Astrocyte (in vitro differentiated cells and primary cell): ENCODE measurements around the gene SMYD4.

Experiments
- EZH2 ChIP-seq: IDR thresholded peaks from 2 replicates; pipeline ENCODE4 v1.6.1; 2012; ENCODE audit warnings: mild to moderate bottlenecking, low read length, inconsistent platforms; ENCODE audit not compliant: insufficient read depth
- TF ChIP-seq, protein P1 (sequence below): IDR thresholded peaks from 2 replicates; pipeline ENCODE4 v1.5.1; 2011; ENCODE audit warnings: low read depth, mild to moderate bottlenecking, inconsistent platforms, low read length, moderate library complexity; ENCODE audit not compliant: insufficient read depth

GRCh38 chr17:1729966-1730325, 99.8 kb downstream of the SMYD4 start:
- TF ChIP-seq, protein P1, sequence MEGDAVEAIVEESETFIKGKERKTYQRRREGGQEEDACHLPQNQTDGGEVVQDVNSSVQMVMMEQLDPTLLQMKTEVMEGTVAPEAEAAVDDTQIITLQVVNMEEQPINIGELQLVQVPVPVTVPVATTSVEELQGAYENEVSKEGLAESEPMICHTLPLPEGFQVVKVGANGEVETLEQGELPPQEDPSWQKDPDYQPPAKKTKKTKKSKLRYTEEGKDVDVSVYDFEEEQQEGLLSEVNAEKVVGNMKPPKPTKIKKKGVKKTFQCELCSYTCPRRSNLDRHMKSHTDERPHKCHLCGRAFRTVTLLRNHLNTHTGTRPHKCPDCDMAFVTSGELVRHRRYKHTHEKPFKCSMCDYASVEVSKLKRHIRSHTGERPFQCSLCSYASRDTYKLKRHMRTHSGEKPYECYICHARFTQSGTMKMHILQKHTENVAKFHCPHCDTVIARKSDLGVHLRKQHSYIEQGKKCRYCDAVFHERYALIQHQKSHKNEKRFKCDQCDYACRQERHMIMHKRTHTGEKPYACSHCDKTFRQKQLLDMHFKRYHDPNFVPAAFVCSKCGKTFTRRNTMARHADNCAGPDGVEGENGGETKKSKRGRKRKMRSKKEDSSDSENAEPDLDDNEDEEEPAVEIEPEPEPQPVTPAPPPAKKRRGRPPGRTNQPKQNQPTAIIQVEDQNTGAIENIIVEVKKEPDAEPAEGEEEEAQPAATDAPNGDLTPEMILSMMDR = no peak
- no peak for TF ChIP-seq EZH2
